SK-MEL-5 (cell line): ENCODE data around the gene NUP188. TPM values are rescaled to one million over a fixed set of nuclear protein-coding genes. Genes with fewer than 3 reads are reported as not detected.

Source experiments
- DNase-seq: peaks from one replicate; pipeline ENCODE4 v3.0.0-alpha.2; 2016; ENCODE audit warnings: low read depth, low spot score
- in situ Hi-C: cut with HindIII; loops from 2 replicates; pipeline ENCODE4 v1.10.0; 2016; ENCODE audit warnings: low sequenced_read_pairs, high pct_unique_total_duplicates, low pct_unique_long_range_greater_than_20kb
- polyA plus RNA-seq, 2 experiments: library from polyadenylated mRNA; depleted of rRNA; stranded (reverse); fragments of >200 nt; gene quantifications; 2 replicates each; pipeline ENCODE4 v1.2.3, GENCODE V29; 2015
- total RNA-seq: library from RNA; depleted of rRNA; stranded (reverse); fragments of >200 nt; shearing (Covaris generic); gene quantifications from 2 replicates; pipeline ENCODE4 v1.2.3, GENCODE V29; 2014; rRNA removed

The NUP188 gene
- 33.9 and 35.2 TPM in 2 replicates for total RNA-seq
- 52.6 and 67.7 TPM in 2 replicates for polyA plus RNA-seq (2015; cell fraction: cytosol; rRNA removed)
- polyA plus RNA-seq (2015; cell fraction: nucleus; rRNA removed) = 43.0 and 62.0 TPM in 2 replicates

GRCh38 chr9:128947527-128948301 lies at the start of gene NUP188, which contains the start of gene DOLK:
Gene NUP188, plus strand, starts transcription at chr9:128947699. Its CDS starts 21 bp downstream, at chr9:128947720.
Gene DOLK, minus strand, starts transcription at chr9:128947603. Its CDS starts 300 bp downstream, at chr9:128947303.
- in situ Hi-C loops = no loop called here
- peak; percentile 89 for DNase-seq

GRCh38 chr9:128898382-128898781 lies 49.1 kb upstream of the NUP188 start:
- in situ Hi-C loops = no loop called here
- DNase-seq = no peak

- DNase-seq = no peak
- in situ Hi-C loops = no loop called here
Measured at GRCh38 chr9:128898845-128899565, 48.5 kb upstream of the NUP188 start.

- no peak for DNase-seq
- in situ Hi-C loops = no loop called here
Measured at GRCh38 chr9:128899566-128900322, 47.8 kb upstream of the NUP188 start.

- no peak for DNase-seq
- in situ Hi-C loops = no loop called here
Measured at GRCh38 chr9:128901379-128901778, 46.1 kb upstream of the NUP188 start.

- DNase-seq = no peak
- in situ Hi-C loops = no loop called here
Measured at GRCh38 chr9:128901822-128902221, 45.7 kb upstream of the NUP188 start.

GRCh38 chr9:128902351-128903078 lies 45.0 kb upstream of the NUP188 start:
- no peak for DNase-seq
- in situ Hi-C loops = no loop called here

GRCh38 chr9:128903079-128903461 lies 44.4 kb upstream of the NUP188 start:
- in situ Hi-C loops = no loop called here
- DNase-seq = no peak

GRCh38 chr9:128903871-128904620 lies 43.5 kb upstream of the NUP188 start:
- DNase-seq = no peak

GRCh38 chr9:128905964-128906363 lies 41.5 kb upstream of the NUP188 start:
- in situ Hi-C loops = no loop called here
- no peak for DNase-seq

More at GRCh38 chr9:128903871-128904620, 43.5 kb upstream of the NUP188 start:
- in situ Hi-C loops = no loop called here

GRCh38 chr9:128906741-128907140 lies 40.8 kb upstream of the NUP188 start:
- in situ Hi-C loops = no loop called here

GRCh38 chr9:128908372-128908771 lies 39.1 kb upstream of the NUP188 start:
- DNase-seq = no peak
- in situ Hi-C loops = no loop called here

More at GRCh38 chr9:128906741-128907140, 40.8 kb upstream of the NUP188 start:
- DNase-seq = no peak

GRCh38 chr9:128909859-128910258 lies 37.6 kb upstream of the NUP188 start:
- in situ Hi-C loops = no loop called here
- no peak for DNase-seq

GRCh38 chr9:128910906-128911305 lies 36.6 kb upstream of the NUP188 start:
- DNase-seq = no peak
- in situ Hi-C loops = no loop called here

GRCh38 chr9:128911529-128912035 lies 35.9 kb upstream of the NUP188 start:
- in situ Hi-C loops = no loop called here
- DNase-seq = no peak

GRCh38 chr9:128912270-128912853 lies 35.1 kb upstream of the NUP188 start:
- in situ Hi-C loops = no loop called here

More at GRCh38 chr9:128912270-128912853, 35.1 kb upstream of the NUP188 start:
- DNase-seq = no peak
